ENCODE measurements around the gene SCN8A.
"Not testable (repeated sequence)": the region's sequence is repeated elsewhere in the genome, so short reads cannot be mapped to it uniquely, and the experiment has no call there.

SCN8A gene

DNA sequence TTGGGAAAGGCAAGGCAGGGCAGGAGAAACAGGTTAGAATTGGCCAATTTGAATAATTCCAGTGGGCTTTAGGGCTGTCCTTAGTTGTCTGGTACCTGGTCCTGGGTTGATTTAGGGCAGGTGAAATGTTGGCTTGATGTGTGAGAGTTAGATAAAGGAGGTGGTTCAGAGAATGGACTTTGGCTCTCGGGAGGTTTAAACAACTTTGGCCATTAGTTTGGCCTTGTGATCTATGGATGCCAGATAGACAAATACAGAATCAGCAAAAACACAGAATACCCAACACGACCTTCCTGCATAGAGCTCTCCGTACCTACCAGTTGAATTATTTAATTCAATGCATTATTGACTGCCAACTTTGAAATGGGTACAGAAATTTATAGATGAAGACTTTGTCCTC lies 35.1 kb downstream of the SCN8A start:
- DNase-seq, result no peak

DNA sequence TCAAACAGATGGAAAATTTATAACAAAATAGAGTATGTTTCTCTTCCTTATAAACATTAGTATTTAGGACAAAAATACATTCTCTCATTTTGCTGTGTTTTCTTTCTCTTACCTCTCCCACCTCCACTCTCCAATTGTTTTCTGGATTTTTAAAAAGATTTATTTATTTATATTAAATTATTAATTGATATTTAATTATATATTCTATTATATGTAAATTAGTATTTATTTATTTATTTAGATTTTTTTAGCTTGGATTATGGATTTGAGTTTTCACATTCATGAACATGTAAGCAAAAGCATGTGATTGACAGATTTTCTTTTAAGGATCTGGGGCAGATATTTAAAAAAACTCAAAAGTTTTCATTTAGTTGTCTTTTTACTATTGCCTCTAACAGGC lies 35.6 kb downstream of the SCN8A start:
- DNase-seq, result no peak

DNA sequence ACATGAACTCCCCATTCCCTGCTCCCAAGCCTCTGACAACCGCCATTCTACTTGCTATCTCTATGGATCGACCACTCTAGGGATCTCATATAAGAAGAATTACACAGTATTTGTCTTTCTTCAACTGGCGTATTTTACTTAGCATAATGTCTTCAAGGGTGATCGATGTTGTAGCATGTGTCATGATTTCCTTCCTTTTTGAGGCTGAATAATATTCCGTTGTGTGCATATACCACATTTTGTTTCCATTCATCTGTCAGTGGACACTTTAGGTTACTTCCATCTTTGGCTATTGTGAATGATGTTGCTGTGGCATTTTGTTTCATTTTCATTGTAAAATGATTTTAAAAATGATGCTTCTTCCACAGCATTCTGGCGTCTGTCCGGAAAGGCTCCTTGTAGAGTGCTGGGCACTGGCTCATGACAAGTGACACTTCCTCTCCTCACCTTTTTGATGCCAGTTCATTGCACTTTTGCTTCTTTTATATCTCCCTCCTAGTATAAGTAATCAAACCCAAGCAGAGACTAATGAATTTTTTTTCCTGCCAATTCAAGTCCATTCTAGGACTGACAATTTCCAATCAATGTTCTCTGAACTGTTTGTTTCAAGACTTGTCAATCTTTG lies 39.3 kb downstream of the SCN8A start:
- DNase-seq, result no peak

DNA sequence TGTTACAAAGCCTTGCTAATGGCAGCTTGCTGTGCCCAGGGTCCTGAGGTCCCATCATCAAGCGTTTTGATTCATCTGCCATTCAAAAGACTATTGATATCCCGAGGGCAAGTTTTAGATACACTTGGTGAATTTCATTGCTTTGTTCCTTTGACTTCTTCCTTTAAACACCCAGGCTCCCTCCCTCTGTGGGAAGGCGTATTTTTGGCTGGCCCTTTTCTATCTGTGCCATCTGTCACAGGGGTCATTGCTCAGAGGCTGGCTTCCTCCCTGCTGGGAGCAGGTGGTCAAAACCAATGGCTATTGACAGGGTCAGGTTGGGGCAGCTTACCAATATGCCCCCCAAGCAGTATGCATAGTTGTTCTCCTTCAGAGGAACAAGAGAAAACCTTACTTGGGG lies 40.0 kb downstream of the SCN8A start:
- no peak for DNase-seq

DNA sequence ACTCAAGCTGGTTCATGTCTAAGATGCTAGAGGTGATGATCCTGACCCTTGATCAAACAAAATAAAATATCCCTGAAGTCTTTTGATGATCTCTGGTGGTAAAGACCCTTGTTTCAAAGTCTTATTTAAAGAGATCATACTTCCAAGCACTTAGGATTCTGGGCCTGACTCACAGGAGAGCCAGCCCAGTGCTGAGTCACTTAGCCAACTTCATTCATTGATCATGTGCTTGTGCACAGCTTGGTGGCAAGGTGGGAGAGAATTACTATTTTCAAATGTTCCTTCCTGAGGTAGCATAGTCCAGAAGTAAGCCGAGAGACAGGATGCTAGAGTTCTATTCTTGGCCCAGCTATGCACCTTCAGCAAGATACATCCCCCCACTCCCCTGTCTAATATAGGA lies 40.6 kb downstream of the SCN8A start:
- no peak for DNase-seq

DNA sequence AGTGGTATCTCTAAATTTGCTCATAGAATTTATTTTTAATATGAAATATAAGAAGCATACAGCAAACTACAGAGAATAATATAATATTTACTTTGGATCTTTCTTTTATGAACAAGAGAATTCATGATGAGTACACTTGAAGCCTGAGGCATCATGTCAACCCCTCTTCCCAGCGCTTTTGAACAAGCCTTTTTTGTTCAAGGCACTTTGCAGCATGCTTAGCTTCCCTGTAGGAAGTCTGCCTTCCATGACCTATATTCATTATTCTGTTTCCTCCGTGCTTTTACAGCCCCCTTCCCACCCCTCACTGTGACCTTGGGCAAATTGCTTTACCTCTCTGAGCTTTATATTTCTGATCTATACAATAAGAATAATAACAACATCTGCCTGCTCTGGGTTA lies 41.6 kb downstream of the SCN8A start:
- DNase-seq, result no peak

DNA sequence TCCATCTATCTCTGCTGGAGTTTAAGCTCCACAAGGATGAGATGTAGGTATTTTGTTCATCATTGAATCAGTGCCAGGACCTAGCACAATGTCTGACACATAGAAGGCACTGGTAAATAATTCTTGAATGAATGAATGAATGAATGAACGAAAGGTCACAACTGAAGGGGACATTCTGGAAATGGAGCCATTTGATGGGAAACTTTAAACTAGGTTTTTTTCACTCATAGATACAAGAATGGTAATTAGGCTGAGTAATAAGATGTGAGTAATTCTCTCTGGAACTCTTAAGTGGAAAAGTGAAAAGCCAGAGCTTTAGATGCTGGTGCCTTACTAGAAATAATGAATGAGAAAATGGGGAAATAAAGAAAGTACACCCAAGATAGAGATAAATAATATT lies 44.3 kb downstream of the SCN8A start:
- no peak for DNase-seq

DNA sequence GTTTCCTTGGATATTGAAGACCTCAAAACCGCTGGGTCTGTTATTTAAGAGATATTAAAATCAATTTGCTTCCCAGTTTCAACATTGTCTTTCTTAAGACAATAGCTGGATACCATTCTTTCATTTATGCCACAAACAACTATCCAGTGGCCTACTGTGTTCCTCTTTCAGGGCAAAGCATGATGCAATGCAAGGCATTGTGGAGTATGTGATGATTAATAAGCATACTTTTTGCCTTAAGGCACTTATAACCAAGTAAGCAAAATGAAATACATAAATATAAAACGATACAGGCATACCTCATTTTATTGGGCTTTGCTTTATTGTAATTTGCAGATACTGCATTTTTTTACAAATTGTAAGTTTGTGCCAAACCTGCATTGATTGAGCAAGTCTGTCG lies 45.5 kb downstream of the SCN8A start:
- peak; percentile 78 for DNase-seq

DNA sequence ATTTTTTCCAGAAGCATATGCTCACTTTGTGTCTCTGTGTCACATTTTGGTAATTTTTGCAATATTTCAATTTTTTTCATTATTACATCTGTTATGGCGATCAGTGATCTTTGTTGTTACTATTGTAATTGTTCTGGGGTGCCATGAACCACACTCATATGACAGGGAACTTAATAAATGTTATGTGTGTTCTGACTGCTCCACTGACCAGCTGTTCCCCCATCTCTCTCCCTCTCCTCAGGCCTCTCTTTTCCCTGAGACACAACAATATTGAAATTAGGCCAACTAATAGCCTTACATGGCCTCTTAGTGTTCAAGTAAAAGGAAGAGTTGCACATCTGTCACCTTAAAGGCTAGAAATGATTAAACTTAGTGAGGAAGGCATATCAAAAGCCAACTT lies 46.0 kb downstream of the SCN8A start:
- DNase-seq, result no peak

DNA sequence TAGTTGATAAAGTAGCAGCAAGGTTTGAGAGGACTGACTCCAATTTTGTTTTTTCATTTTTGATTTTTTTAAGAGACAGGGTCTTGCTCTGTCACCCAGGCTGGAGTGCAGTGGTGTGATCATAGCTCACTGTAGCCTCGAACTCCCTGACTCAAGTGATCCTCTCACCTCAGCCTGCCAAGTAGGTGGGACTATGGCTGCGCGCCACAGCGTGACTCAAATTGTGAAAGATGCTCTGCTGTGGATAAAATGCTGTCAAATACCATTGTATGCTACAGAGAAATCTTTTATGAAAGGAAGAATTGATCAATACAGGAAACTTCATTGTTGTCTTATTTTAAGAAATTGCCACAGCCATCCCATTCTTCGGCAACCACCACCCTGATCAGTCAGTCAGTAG lies 48.3 kb downstream of the SCN8A start:
- no peak for DNase-seq

DNA sequence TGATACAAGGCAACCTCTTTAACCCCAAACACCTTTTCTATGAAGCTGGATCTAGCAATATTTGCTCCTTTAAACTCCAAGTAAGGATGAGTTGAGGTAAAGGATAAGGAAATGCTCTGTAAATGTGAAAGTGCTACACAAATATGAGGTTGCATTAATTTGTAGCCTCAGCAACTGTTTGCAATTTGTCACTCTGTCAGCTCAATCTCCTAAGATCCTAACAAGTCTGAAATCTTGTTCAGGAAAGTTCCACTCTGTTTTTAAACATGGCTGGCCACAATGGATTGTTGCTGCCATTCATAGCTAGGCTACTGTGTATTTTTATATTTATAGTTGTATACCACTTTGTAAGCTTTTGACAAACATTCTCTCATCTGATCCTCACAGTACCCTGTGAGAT lies 51.3 kb downstream of the SCN8A start:
- DNase-seq, result no peak

DNA sequence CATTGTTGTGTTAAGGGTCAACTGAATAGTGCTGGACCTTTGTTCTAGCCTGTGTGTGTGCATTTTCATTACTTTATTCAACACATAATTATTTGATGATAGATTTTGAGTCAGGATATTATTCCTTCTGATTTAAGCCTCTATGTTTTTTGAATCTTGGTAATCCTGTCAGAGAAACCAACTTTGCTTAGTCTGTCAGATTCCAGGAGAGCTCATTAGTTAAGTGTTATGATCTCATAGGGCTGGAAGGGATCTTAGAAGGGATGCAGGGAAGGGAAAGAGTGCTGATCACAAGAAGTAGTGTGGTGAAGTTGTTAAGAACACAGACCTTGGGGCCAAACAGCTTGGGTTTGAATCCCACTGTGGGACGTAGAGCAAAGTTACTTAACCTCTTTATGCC lies 52.9 kb downstream of the SCN8A start:
- no peak for DNase-seq

DNA sequence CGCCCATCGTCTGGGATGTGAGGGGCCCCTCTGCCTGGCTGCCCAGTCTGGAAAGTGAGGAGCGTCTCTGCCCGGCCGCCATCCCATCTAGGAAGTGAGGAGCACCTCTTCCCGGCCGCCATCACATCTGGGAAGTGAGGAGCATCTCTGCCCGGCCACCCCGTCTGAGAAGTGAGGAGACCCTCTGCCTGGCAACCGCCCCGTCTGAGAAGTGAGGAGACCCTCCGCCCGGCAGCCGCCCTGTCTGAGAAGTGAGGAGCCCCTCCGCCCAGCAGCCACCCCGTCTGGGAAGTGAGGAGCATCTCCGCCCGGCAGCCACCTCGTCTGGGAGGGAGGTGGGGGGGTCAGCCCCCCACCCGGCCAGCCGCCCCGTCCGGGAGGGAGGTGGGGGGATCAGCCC lies 53.7 kb downstream of the SCN8A start:
- DNase-seq, result not testable (repeated sequence)

DNA sequence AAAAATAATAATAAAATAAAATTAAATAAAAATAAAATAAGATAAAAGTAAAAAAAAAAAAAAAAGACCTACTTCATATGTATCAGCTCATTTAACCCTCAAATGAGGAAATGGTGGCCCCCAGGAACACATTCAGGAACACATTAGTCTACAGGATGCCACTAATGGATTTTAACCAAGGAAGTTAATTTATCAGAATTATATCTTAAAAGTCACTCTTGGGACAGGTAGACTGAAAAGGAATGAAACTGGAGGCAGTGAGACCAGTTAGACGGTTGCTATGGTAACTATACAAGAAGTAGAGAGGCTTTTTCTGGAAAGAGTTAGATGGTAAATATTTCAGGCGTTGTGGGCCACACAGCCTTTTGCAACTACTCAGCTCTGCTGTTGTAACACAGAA lies 54.9 kb downstream of the SCN8A start:
- DNase-seq, result no peak

DNA sequence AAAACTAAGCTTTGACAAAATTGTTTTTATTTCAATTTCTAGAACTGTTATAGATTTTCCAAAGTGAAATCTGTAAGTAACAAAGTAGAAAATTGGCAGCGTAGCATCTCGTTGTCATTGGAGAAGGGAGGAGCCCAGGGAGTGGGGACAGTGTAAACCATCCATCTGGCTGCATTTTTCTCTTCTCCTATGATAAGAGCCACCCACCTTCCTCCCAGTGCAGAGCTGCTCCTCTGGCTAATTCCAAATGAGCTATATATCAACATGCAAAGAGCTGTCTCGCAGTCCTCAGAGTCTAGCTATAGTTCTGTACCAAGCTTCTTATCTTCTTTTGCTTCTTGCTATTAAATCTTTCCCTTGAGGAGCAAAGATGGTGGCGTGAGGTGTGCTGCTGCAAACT lies 56.6 kb downstream of the SCN8A start:
- DNase-seq, result no peak

DNA sequence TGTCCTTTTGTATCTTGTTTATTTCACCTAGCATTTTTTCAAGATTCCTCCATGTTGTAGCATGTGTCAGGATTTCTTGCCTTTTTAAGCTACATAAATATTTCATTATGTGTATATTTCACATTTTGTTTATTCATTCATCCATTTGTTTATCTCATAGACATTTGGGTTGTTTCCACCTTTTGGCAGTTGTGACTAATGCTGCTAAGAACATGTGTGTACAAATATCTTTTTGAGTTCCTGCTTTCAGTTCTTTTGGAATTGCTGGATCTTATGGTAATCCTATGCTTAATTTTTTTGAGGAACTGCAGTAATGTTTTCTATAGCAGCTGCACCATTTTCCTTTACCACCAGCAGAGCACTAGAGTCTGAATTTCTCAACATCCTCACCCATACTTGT lies 62.4 kb downstream of the SCN8A start:
- DNase-seq, result peak; percentile 31

DNA sequence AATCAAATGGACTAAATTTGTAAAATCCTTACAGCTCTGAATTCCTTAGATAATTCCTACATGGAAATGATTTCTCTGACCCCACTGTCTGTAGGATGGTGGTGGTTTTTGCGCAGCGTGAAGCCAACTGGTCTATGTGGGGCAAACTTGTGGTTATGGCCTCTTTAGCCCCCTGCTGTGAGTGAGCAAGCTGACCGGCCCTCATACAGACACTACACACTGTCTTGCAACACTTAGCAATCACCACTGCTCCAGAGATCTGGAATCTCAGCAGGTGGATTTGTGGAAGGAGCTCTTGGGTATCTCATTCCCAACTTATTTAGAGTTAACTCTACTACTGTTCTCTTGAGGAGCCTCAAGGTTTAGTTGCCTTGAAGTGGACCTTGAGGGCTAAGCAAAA lies 70.2 kb downstream of the SCN8A start:
- no peak for DNase-seq

DNA sequence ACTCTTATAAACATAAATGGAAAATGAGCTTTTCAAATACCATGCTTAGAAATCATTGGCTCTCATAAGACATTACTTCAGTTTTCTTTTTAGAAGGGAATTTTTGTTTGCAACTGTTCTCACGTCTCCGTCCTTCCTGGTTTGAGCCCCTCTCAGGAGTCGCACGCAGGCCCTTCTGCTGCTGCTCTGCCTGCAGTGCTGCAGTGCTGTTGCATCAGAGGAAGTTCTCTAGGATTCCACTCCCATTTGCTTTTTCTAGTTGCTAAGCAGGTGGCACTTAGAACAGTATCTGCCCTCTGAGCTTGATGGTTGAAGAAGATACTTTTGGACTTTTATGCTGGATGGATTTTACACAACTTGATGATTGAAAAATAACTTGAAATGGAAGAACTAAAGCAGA lies 70.8 kb downstream of the SCN8A start:
- DNase-seq, result no peak

DNA sequence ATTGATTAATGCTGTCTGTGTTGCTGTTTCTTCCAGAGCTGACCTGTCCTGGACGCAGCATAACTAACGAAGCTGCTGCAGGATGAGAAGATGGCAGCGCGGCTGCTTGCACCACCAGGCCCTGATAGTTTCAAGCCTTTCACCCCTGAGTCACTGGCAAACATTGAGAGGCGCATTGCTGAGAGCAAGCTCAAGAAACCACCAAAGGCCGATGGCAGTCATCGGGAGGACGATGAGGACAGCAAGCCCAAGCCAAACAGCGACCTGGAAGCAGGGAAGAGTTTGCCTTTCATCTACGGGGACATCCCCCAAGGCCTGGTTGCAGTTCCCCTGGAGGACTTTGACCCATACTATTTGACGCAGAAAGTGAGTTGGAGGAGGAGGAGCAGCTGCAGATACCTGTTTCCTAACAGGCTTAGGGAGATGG lies 71.7 kb downstream of the SCN8A start:
- DNase-seq, result no peak

DNA sequence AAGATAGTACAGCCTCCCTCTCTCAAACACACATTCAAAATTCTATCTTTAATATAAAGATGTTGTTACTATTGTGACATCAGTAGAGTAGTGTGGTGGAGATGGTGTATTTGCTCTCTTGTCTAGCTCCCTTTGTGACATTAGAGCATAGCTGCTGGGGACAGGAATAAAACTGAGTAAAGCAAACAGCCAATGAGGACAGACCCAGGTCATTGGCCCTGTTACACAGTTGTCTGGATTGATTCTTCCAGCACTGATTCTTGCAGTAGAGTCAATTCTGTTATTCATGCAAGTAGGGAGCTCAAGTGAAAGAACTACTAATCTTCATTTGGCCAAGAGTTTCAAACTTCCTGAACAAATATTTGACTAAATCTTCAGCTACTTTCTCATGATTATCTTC lies 72.4 kb downstream of the SCN8A start:
- DNase-seq, result no peak

DNA sequence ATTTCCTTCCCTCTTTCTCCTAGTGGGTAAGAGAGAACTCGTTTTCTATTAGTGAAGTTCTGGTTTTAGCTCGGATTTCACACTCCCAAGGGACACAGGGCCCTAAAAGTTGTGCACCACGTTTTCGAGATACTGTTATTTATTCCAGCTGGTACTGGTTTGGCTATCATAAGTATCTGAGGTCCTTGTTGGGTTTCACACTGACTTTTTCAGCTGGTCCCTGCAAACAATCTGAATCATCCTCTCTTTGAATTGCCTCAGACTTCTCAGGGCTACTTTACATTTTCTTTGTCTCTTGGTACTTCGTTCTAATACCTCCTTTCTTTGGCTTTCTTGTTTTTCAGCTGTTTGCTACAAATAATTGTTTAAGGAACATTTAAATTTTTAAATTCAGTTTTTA lies 75.7 kb downstream of the SCN8A start:
- DNase-seq, result no peak

DNA sequence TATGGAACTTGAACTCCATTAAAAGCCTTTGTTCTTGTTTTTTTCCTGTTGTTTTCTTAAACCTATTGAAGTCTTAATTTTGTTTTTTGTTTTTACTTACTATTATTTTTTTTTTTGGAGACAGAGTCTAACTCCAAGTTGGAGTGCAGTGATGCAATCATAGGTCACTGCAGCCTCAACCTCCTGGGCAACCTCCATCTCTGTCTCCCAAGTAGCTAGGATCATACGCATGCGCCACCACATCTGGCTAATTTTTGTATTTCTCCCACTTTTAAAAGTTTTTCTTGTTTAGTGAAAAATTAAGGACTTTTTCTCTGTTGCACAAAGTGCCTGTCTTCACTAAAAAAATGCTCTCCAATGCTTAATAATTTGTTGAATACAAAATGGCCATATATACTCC lies 76.2 kb downstream of the SCN8A start:
- DNase-seq, result no peak

DNA sequence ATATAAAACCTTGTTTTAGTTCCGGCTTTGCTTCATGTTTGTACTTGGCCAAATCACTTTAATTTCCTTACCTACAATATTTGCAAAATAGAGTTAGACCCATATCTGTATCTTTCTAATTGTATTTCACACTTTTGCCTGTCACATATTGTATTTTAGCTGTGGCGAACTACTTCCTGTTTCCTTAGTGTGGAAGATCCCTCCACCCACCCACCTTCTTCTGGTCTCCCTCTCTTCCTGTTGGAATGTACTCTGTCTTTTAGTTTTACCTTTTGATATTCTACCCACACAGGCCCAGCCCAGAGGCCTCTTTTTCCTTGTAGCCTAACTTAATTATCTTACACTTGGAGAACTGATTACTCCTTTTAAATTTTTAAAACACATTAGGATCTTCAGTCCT lies 78.2 kb downstream of the SCN8A start:
- DNase-seq, result peak; percentile 25

DNA sequence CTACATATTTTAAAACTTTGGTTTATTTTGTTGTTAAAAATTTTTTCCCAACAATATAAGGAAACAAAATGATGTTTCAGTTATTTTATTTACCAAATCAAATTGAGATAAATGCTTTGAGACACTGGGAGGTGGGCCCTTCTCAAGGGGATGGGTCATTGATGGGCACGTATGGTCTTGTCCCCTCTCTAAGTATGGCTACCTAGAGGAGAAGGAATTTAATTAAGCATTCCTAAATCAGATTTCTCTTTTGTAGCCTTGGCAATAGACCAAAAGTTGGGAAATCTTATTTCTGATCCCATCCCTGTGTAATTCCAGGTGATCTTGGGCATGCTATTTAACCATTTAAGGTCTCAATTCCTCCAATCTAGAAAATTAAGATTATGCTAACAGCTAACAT lies 79.0 kb downstream of the SCN8A start:
- DNase-seq, result no peak

DNA sequence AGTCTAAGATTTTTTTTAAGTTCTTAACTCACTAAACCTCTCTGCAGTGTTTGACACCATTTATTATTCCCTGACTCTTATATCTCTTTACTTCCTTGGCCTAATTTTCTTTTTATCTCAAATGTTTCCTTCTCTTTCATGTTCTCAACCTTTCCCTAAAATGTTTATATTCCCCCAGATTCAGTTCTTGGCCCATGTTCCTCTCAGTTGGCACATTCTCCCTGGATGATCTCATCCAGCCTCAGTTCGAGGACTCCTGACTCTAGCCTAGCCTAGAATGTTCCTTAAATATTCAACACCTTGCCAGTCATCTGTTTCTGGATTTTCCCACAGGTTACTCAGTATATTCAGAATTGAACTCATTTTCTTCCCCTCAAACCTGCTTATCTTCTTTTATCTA lies 81.3 kb downstream of the SCN8A start:
- DNase-seq, result no peak
